IgD-negative memory B cell (primary cell): ENCODE data around the gene NEBL. TPM values are rescaled to one million over a fixed set of nuclear protein-coding genes. Genes with fewer than 3 reads are reported as not detected.
"Not testable (repeated sequence)": the region's sequence is repeated elsewhere in the genome, so short reads cannot be mapped to it uniquely, and the experiment has no call there.

Experiments used
- H3K27ac Mint-ChIP-seq, 3 donors: one replicate each; pipeline ENCODE4 v1.8.0; 2020 to 2022; ENCODE audit warnings: mild to moderate bottlenecking in 3 of 3, mixed read lengths in 3 of 3, moderate library complexity in 1 of 3
- H3K27me3 Mint-ChIP-seq: one replicate; pipeline ENCODE4 v1.8.0; 2021; ENCODE audit warnings: mixed read lengths
- H3K36me3 Mint-ChIP-seq: one replicate; pipeline ENCODE4 v1.8.0; 2020; ENCODE audit warnings: mild to moderate bottlenecking, mixed read lengths
- H3K4me1 Mint-ChIP-seq, 3 donors: one replicate each; pipeline ENCODE4 v1.8.0; 2020 to 2022; ENCODE audit warnings: mixed read lengths in 3 of 3, mild to moderate bottlenecking in 1 of 3
- H3K4me3 Mint-ChIP-seq, 4 donors: one replicate each; pipeline ENCODE4 v1.8.0; 2020 to 2022; ENCODE audit warnings: mild to moderate bottlenecking in 4 of 4, mixed read lengths in 4 of 4, moderate library complexity in 3 of 4
- H3K9me3 Mint-ChIP-seq, 3 donors: one replicate each; pipeline ENCODE4 v1.8.0; 2020 to 2021; ENCODE audit warnings: mixed read lengths in 3 of 3, mild to moderate bottlenecking in 1 of 3
- polyA plus RNA-seq: library from polyadenylated mRNA; unstranded; fragments of 300-500 nt; fragmentation: Illumina TruSeq; gene quantifications from one replicate; pipeline ENCODE4 v1.2.3, GENCODE V29; 2021

NEBL gene
- polyA plus RNA-seq = not detected

- Mint-ChIP-seq H3K4me3 (no peak within 1 kb of the TSS), H3K9me3 (no peaks in the 10 kb centered on the region), H3K27me3 (no peaks in the 10 kb centered on the region), H3K27ac (no peak within 1 kb of the TSS), H3K36me3 (peaks cover 2% of the 10 kb centered on the region), H3K4me1 (no peaks in the 10 kb centered on the region)
These were observed at the start of gene NEBL for GRCh38 chr10:20897146-20897825. Gene NEBL (minus strand): TSS chr10:20897311. CDS start chr10:20897205, 106 bp downstream.

- H3K9me3 Mint-ChIP-seq = peaks cover 0 to 4% (median 2%) of the 10 kb centered on the region in 3 donors
- no peak overlapping the region for H3K4me3 Mint-ChIP-seq
- no peaks in the 10 kb centered on the region for H3K27me3 Mint-ChIP-seq
- peaks cover 2% of the 10 kb centered on the region for H3K36me3 Mint-ChIP-seq
- H3K27ac Mint-ChIP-seq = no peak overlapping the region
- H3K4me1 Mint-ChIP-seq = peaks cover 9 to 12% (median 12%) of the 10 kb centered on the region in 3 donors
These were observed 48.6 kb upstream of the NEBL start for GRCh38 chr10:20945546-20946332.

- H3K4me1 Mint-ChIP-seq = peaks cover 9 to 12% (median 12%) of the 10 kb centered on the region in 3 donors
- H3K36me3 Mint-ChIP-seq = peaks cover 2% of the 10 kb centered on the region
- H3K4me3 Mint-ChIP-seq = no peak overlapping the region
- no peaks in the 10 kb centered on the region for H3K27me3 Mint-ChIP-seq
- H3K9me3 Mint-ChIP-seq = peaks cover 0 to 4% (median 2%) of the 10 kb centered on the region in 3 donors
- H3K27ac Mint-ChIP-seq = peak overlapping the region in 1 of 3 donors; percentile 63
These were observed 47.8 kb upstream of the NEBL start for GRCh38 chr10:20944789-20945502.

- not testable (repeated sequence) for H3K27ac Mint-ChIP-seq, H3K4me1 Mint-ChIP-seq, H3K4me3 Mint-ChIP-seq, H3K27me3 Mint-ChIP-seq, H3K36me3 Mint-ChIP-seq
- peaks cover 4 to 11% (median 5%) of the 10 kb centered on the region in 3 donors for H3K9me3 Mint-ChIP-seq
These were observed 42.3 kb upstream of the NEBL start for GRCh38 chr10:20939414-20939813.

GRCh38 chr10:20936396-20936795 lies 39.3 kb upstream of the NEBL start:
- Mint-ChIP-seq H3K27ac (no peak overlapping the region), H3K27me3 (peaks cover 4% of the 10 kb centered on the region), H3K9me3 (peaks cover 2 to 13% (median 10%) of the 10 kb centered on the region in 3 donors), H3K4me1 (no peaks in the 10 kb centered on the region), H3K4me3 (no peak overlapping the region), H3K36me3 (peaks cover 4% of the 10 kb centered on the region)

- Mint-ChIP-seq H3K4me1 (no peaks in the 10 kb centered on the region), H3K36me3 (peaks cover 4% of the 10 kb centered on the region), H3K9me3 (peaks cover 2 to 11% (median 10%) of the 10 kb centered on the region in 3 donors), H3K27ac (no peak overlapping the region), H3K27me3 (peaks cover 4% of the 10 kb centered on the region), H3K4me3 (no peak overlapping the region)
These were observed 38.8 kb upstream of the NEBL start for GRCh38 chr10:20935931-20936330.

GRCh38 chr10:20935301-20935700 lies 38.2 kb upstream of the NEBL start:
- Mint-ChIP-seq H3K36me3 (peaks cover 4% of the 10 kb centered on the region), H3K27ac (no peak overlapping the region), H3K9me3 (peaks cover 2 to 11% (median 10%) of the 10 kb centered on the region in 3 donors), H3K4me1 (no peaks in the 10 kb centered on the region), H3K27me3 (peaks cover 4% of the 10 kb centered on the region), H3K4me3 (no peak overlapping the region)

- H3K4me1 Mint-ChIP-seq = no peaks in the 10 kb centered on the region
- H3K27me3 Mint-ChIP-seq = peaks cover 4% of the 10 kb centered on the region
- H3K27ac Mint-ChIP-seq = no peak overlapping the region
- H3K9me3 Mint-ChIP-seq = peaks cover 2 to 10% (median 8%) of the 10 kb centered on the region in 3 donors
- H3K36me3 Mint-ChIP-seq = peaks cover 5% of the 10 kb centered on the region
- no peak overlapping the region for H3K4me3 Mint-ChIP-seq
These were observed 36.6 kb upstream of the NEBL start for GRCh38 chr10:20933705-20934104.

- peaks cover 4% of the 10 kb centered on the region for H3K27me3 Mint-ChIP-seq
- no peak overlapping the region for H3K4me3 Mint-ChIP-seq
- H3K36me3 Mint-ChIP-seq = peaks cover 5% of the 10 kb centered on the region
- no peaks in the 10 kb centered on the region for H3K4me1 Mint-ChIP-seq
- H3K9me3 Mint-ChIP-seq = peaks cover 2 to 10% (median 8%) of the 10 kb centered on the region in 3 donors
- H3K27ac Mint-ChIP-seq = no peak overlapping the region
These were observed 35.6 kb upstream of the NEBL start for GRCh38 chr10:20932606-20933126.

- no peak overlapping the region for H3K4me3 Mint-ChIP-seq
- H3K4me1 Mint-ChIP-seq = no peaks in the 10 kb centered on the region
- H3K36me3 Mint-ChIP-seq = peaks cover 5% of the 10 kb centered on the region
- no peak overlapping the region for H3K27ac Mint-ChIP-seq
- peaks cover 2 to 10% (median 3%) of the 10 kb centered on the region in 3 donors for H3K9me3 Mint-ChIP-seq
- H3K27me3 Mint-ChIP-seq = peaks cover 4% of the 10 kb centered on the region
These were observed 34.2 kb upstream of the NEBL start for GRCh38 chr10:20931156-20931795.

- Mint-ChIP-seq H3K36me3 (peaks cover 5% of the 10 kb centered on the region), H3K27ac (no peak overlapping the region), H3K4me1 (no peaks in the 10 kb centered on the region), H3K4me3 (no peak overlapping the region), H3K9me3 (peaks cover 0 to 4% (median 3%) of the 10 kb centered on the region in 3 donors), H3K27me3 (no peaks in the 10 kb centered on the region)
These were observed 30.3 kb upstream of the NEBL start for GRCh38 chr10:20927456-20927855.

- Mint-ChIP-seq H3K4me3 (no peak overlapping the region), H3K27ac (no peak overlapping the region), H3K9me3 (no peaks in the 10 kb centered on the region), H3K4me1 (no peaks in the 10 kb centered on the region), H3K27me3 (no peaks in the 10 kb centered on the region), H3K36me3 (no peaks in the 10 kb centered on the region)
These were observed 25.3 kb upstream of the NEBL start for GRCh38 chr10:20922451-20922850.

GRCh38 chr10:20922033-20922432 lies 24.9 kb upstream of the NEBL start:
- Mint-ChIP-seq H3K27me3 (no peaks in the 10 kb centered on the region), H3K4me1 (no peaks in the 10 kb centered on the region), H3K27ac (no peak overlapping the region), H3K9me3 (no peaks in the 10 kb centered on the region), H3K36me3 (no peaks in the 10 kb centered on the region), H3K4me3 (no peak overlapping the region)

GRCh38 chr10:20920061-20920460 lies 22.9 kb upstream of the NEBL start:
- Mint-ChIP-seq H3K4me1 (no peaks in the 10 kb centered on the region), H3K36me3 (no peaks in the 10 kb centered on the region), H3K4me3 (no peak overlapping the region), H3K9me3 (no peaks in the 10 kb centered on the region), H3K27me3 (no peaks in the 10 kb centered on the region), H3K27ac (no peak overlapping the region)
